Esophagus squamous epithelium (tissue), 4 donors: ENCODE data around the gene ODAD3.

ENCODE experiments used
- POLR2A ChIP-seq, 4 donors: fragments of 450-650 bp; IDR thresholded peaks; one replicate each; pipeline ENCODE4 v1.6.1; 2017; ENCODE audit warnings: antibody characterized with exemption in 4 of 4, mild to moderate bottlenecking in 4 of 4, moderate library complexity in 3 of 4
- TF ChIP-seq, protein P1 (sequence below), 6 experiments: fragments of 450-650 bp in 4 of 6; fragments of 200-600 bp in 2 of 6; sonication (generic) in 2 of 6; IDR thresholded peaks; one replicate each; pipeline ENCODE4 v1.5.1; 2016 to 2019; ENCODE audit warnings: antibody characterized with exemption in 6 of 6, mild to moderate bottlenecking in 4 of 6, moderate library complexity in 4 of 6

GRCh38 chr19:11461453-11461852 lies 26.5 kb upstream of the ODAD3 start:
- TF ChIP-seq, protein P1, sequence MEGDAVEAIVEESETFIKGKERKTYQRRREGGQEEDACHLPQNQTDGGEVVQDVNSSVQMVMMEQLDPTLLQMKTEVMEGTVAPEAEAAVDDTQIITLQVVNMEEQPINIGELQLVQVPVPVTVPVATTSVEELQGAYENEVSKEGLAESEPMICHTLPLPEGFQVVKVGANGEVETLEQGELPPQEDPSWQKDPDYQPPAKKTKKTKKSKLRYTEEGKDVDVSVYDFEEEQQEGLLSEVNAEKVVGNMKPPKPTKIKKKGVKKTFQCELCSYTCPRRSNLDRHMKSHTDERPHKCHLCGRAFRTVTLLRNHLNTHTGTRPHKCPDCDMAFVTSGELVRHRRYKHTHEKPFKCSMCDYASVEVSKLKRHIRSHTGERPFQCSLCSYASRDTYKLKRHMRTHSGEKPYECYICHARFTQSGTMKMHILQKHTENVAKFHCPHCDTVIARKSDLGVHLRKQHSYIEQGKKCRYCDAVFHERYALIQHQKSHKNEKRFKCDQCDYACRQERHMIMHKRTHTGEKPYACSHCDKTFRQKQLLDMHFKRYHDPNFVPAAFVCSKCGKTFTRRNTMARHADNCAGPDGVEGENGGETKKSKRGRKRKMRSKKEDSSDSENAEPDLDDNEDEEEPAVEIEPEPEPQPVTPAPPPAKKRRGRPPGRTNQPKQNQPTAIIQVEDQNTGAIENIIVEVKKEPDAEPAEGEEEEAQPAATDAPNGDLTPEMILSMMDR (IDR thresholded peaks at IDR 0.05): no peak
- TF ChIP-seq POLR2A (IDR thresholded peaks at IDR 0.05): no peak
